GM10248 (cell line): ENCODE measurements around the gene NOD2.

ENCODE experiments used
- CTCF ChIA-PET: fragments of 300-600 bp; sonication (Branson Sonifier 250); formaldehyde crosslinking; extraction: SDS; loops from one replicate; lab custom pipeline; 2021; ENCODE audit warnings: antibody characterized with exemption; lab: Yijun Ruan, JAX
- POLR2A ChIA-PET: fragments of 350-650 bp; sonication (Branson Sonifier 250); formaldehyde crosslinking; extraction: SDS; loops from one replicate; lab custom pipeline; 2020; ENCODE audit warnings: antibody characterized with exemption; lab: Yijun Ruan, JAX
- DNase-seq: peaks from one replicate; pipeline ENCODE4 v3.0.0; 2012; ENCODE audit errors: extremely low spot score
- TF ChIP-seq, protein P1 (sequence below): IDR thresholded peaks from 2 replicates; pipeline ENCODE4 v1.5.1; 2012; ENCODE audit warnings: mild to moderate bottlenecking, low read depth; ENCODE audit errors: extremely low read depth, missing control alignments, control extremely low read depth

Gene NOD2

GRCh38 chr16:50652836-50653425 lies 40.5 kb upstream of the NOD2 start:
- TF ChIP-seq, protein P1, sequence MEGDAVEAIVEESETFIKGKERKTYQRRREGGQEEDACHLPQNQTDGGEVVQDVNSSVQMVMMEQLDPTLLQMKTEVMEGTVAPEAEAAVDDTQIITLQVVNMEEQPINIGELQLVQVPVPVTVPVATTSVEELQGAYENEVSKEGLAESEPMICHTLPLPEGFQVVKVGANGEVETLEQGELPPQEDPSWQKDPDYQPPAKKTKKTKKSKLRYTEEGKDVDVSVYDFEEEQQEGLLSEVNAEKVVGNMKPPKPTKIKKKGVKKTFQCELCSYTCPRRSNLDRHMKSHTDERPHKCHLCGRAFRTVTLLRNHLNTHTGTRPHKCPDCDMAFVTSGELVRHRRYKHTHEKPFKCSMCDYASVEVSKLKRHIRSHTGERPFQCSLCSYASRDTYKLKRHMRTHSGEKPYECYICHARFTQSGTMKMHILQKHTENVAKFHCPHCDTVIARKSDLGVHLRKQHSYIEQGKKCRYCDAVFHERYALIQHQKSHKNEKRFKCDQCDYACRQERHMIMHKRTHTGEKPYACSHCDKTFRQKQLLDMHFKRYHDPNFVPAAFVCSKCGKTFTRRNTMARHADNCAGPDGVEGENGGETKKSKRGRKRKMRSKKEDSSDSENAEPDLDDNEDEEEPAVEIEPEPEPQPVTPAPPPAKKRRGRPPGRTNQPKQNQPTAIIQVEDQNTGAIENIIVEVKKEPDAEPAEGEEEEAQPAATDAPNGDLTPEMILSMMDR = no peak
- ChIA-PET CTCF (interaction anchor here (1.0 to 8.4 kb wide), 4 partner anchors 10 to 628 kb away, joined by 3 to 83 read pairs (median 4); partner anchors contain the start of gene CNEP1R1), POLR2A (no interaction called here)
- DNase-seq = no peak

- ChIA-PET CTCF (interaction anchor here (1.0 to 8.4 kb wide), 4 partner anchors 11 to 629 kb away, joined by 3 to 83 read pairs (median 4); partner anchors contain the start of gene CNEP1R1), POLR2A (no interaction called here)
- TF ChIP-seq, protein P1 = no peak
- DNase-seq = no peak
Measured at GRCh38 chr16:50653633-50654519, 39.5 kb upstream of the NOD2 start.

GRCh38 chr16:50655558-50656055 lies 37.8 kb upstream of the NOD2 start:
- ChIA-PET POLR2A (no interaction called here), CTCF (interaction anchor here (0.8 to 8.4 kb wide), 3 partner anchors 10 to 151 kb away, joined by 3 to 83 read pairs (median 3); no protein-coding TSS in a partner anchor)
- TF ChIP-seq, protein P1 = no peak
- no peak for DNase-seq

DNA sequence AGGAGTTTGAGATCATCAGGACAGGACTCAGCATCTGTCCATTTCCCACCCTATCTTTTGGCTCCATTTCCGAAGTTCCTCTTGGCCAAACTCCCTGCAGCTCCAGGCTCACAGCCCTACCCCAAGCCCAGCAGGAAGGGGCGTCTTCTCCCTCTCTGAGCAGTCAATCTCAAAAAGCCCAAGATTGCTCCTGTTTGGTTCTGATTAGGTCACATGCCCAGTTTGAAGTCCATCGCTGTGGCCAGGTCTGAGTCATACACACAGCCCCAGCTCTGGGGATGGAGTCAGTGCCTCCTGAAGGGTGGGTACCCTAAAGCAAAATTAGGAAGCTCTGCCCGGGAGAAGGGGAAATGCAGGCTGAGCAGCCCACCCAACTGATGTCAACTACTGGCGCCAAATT lies 36.2 kb upstream of the NOD2 start:
- CTCF ChIA-PET = no interaction called here
- no peak for DNase-seq
- POLR2A ChIA-PET = no interaction called here
- TF ChIP-seq, protein P1 = no peak

GRCh38 chr16:50659806-50660205 lies 33.6 kb upstream of the NOD2 start:
- no peak for DNase-seq
- ChIA-PET CTCF (interaction anchor here (0.9 to 1.0 kb wide), 2 partner anchors 11 to 147 kb away, joined by 3 read pairs; no protein-coding TSS in a partner anchor), POLR2A (no interaction called here)
- TF ChIP-seq, protein P1 = no peak

- no peak for DNase-seq
- CTCF ChIA-PET = interaction anchor here (1.4 to 11.6 kb wide), 4 partner anchors 10 to 636 kb away, joined by 3 to 289 read pairs (median 50); partner anchors contain the start of gene SNX20
- POLR2A ChIA-PET = no interaction called here
- TF ChIP-seq, protein P1 = no peak
Measured at GRCh38 chr16:50662306-50662940, 31.0 kb upstream of the NOD2 start.
